Activated naive CD8-positive, alpha-beta T cell (primary cell): ENCODE measurements around the gene SIKE1.
A peak's percentile ranks its signal among the peaks of the same experiment; 100 is the strongest.
"Not testable (repeated sequence)": the region's sequence is repeated elsewhere in the genome, so short reads cannot be mapped to it uniquely, and the experiment has no call there.

Source experiments
- H3K27ac Mint-ChIP-seq: one replicate; pipeline ENCODE4 v1.8.0; 2021; ENCODE audit warnings: mixed read lengths
- H3K27me3 Mint-ChIP-seq: one replicate; pipeline ENCODE4 v1.8.0; 2021; ENCODE audit warnings: mixed read lengths
- H3K36me3 Mint-ChIP-seq: one replicate; pipeline ENCODE4 v1.8.0; 2021; ENCODE audit warnings: mixed read lengths
- H3K4me1 Mint-ChIP-seq: one replicate; pipeline ENCODE4 v1.8.0; 2021; ENCODE audit warnings: low read depth, mixed read lengths
- H3K4me3 Mint-ChIP-seq: one replicate; pipeline ENCODE4 v1.8.0; 2021; ENCODE audit warnings: mild to moderate bottlenecking, mixed read lengths
- H3K9me3 Mint-ChIP-seq: one replicate; pipeline ENCODE4 v1.8.0; 2021; ENCODE audit warnings: low read depth, mixed read lengths

Gene SIKE1

DNA sequence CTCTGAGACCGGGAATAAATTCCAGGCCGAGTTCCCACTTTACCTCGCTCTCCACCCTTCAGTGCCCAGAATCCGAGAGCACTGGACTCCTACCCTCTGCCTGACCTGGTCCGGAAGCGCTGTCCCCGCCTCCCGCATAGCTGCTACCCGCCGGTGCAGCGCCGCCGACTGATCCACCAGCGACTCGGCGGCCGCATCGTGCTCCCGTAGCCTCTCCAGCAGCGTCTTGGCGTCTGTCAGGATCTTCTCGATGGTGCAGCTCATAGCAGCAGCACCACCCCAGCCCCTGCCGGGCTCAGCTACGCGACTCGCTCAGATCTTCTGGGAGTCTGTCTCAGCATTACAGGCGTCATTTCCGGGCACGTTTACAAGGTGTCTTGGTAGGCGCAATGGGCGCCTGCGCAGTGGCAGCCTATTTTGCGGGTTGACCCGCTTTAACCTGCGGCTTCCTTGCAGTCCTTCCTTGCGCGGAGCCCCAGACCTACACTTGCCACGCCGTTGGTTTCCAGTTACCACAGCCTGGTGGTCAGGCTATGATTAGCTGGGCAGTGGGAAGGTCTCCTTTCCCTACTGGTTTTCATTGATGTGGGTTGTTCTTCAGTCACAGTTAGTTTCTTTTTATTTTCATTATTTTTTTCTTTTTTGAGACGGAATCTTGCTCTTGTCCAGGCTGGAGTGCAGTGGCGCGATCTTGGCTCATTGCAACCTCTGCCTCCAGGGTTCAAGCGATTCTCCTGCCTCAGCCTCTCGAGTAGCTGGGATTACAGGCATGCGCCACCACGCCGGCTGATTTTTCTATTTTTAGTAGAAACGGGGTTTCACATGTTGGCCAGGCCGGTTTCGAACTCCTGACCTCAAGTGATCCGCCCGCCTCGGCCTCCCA, at the start of gene SIKE1:
SIKE1 (minus strand) TSS at position 342 of the 883 bp plus-strand sequence; CDS start at position 264, 78 bp downstream.
- Mint-ChIP-seq H3K27me3 (no peaks in the 10 kb centered on the region), H3K4me3 (peak within 1 kb of the TSS; percentile 100), H3K27ac (peak within 1 kb of the TSS; percentile 99), H3K36me3 (peaks cover 11% of the 10 kb centered on the region), H3K9me3 (no peaks in the 10 kb centered on the region), H3K4me1 (peaks cover 27% of the 10 kb centered on the region)

- not testable (repeated sequence) for H3K36me3 Mint-ChIP-seq, H3K4me3 Mint-ChIP-seq, H3K4me1 Mint-ChIP-seq, H3K27me3 Mint-ChIP-seq, H3K27ac Mint-ChIP-seq, H3K9me3 Mint-ChIP-seq
These were observed 49.6 kb upstream of the SIKE1 start for GRCh38 chr1:114830075-114830474.

GRCh38 chr1:114828251-114828650, 47.8 kb upstream of the SIKE1 start:
- peaks cover 9% of the 10 kb centered on the region for H3K36me3 Mint-ChIP-seq
- no peak overlapping the region for H3K4me3 Mint-ChIP-seq
- H3K4me1 Mint-ChIP-seq, result no peaks in the 10 kb centered on the region
- peaks cover 19% of the 10 kb centered on the region for H3K9me3 Mint-ChIP-seq
- peaks cover 6% of the 10 kb centered on the region for H3K27me3 Mint-ChIP-seq
- H3K27ac Mint-ChIP-seq, result no peak overlapping the region

GRCh38 chr1:114821978-114822377, 41.5 kb upstream of the SIKE1 start:
- H3K27me3 Mint-ChIP-seq, result peaks cover 10% of the 10 kb centered on the region
- H3K9me3 Mint-ChIP-seq, result peaks cover 30% of the 10 kb centered on the region

GRCh38 chr1:114820392-114820791, 39.9 kb upstream of the SIKE1 start:
- H3K4me1 Mint-ChIP-seq, result no peaks in the 10 kb centered on the region
- peaks cover 9% of the 10 kb centered on the region for H3K36me3 Mint-ChIP-seq
- no peak overlapping the region for H3K27ac Mint-ChIP-seq
- H3K4me3 Mint-ChIP-seq, result no peak overlapping the region
- H3K9me3 Mint-ChIP-seq, result peaks cover 22% of the 10 kb centered on the region
- H3K27me3 Mint-ChIP-seq, result peaks cover 8% of the 10 kb centered on the region

More at GRCh38 chr1:114821978-114822377, 41.5 kb upstream of the SIKE1 start:
- no peaks in the 10 kb centered on the region for H3K4me1 Mint-ChIP-seq
- no peak overlapping the region for H3K27ac Mint-ChIP-seq
- H3K36me3 Mint-ChIP-seq, result peaks cover 15% of the 10 kb centered on the region
- H3K4me3 Mint-ChIP-seq, result no peak overlapping the region

- H3K4me1 Mint-ChIP-seq, result no peaks in the 10 kb centered on the region
- peaks cover 18% of the 10 kb centered on the region for H3K9me3 Mint-ChIP-seq
- H3K4me3 Mint-ChIP-seq, result no peak overlapping the region
- peaks cover 6% of the 10 kb centered on the region for H3K36me3 Mint-ChIP-seq
- H3K27ac Mint-ChIP-seq, result no peak overlapping the region
- peaks cover 8% of the 10 kb centered on the region for H3K27me3 Mint-ChIP-seq
These were observed 39.4 kb upstream of the SIKE1 start for GRCh38 chr1:114819869-114820268.

DNA sequence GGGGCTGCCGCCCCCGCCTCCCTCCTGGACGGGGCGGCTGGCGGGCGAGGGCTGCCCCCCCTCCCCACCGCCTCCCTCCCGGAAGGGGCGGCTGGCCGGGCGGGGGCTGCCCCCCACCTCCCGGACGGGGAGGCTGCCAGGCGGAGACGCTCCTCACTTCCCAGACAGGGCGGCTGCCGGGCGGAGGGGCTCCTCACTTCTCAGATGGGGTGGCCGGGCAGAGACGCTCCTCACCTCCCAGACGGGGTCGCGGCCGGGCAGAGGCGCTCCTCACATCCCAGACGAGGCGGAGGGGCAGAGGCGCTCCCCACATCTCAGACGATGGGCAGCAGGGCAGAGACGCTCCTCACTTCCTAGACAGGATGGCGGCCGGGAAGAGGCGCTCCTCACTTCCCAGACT, 24.0 kb upstream of the SIKE1 start:
- not testable (repeated sequence) for H3K27me3 Mint-ChIP-seq, H3K4me1 Mint-ChIP-seq, H3K27ac Mint-ChIP-seq, H3K9me3 Mint-ChIP-seq, H3K36me3 Mint-ChIP-seq, H3K4me3 Mint-ChIP-seq

DNA sequence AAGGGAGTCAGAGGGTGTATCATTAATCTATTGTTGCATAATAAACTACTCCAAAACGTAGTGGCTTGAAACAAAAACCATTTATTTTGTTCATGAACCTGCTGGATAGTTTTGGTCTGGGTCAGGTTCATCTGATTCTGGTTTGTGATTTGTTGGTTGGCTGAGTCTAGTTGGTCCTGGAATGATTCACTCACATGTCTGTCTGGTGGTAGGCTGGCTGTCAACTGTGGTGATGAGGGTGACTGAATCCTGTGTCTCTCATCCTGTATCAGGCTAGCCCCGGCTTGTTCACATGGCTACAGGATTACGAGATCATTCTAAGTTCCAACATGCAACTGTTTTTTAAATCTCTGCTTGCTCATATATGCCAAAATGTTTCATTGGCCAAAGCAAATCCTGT, 22.5 kb upstream of the SIKE1 start:
- H3K27ac Mint-ChIP-seq, result no peak overlapping the region
- H3K27me3 Mint-ChIP-seq, result peaks cover 13% of the 10 kb centered on the region
- H3K4me3 Mint-ChIP-seq, result no peak overlapping the region
- H3K36me3 Mint-ChIP-seq, result no peaks in the 10 kb centered on the region
- no peaks in the 10 kb centered on the region for H3K4me1 Mint-ChIP-seq
- no peaks in the 10 kb centered on the region for H3K9me3 Mint-ChIP-seq

DNA sequence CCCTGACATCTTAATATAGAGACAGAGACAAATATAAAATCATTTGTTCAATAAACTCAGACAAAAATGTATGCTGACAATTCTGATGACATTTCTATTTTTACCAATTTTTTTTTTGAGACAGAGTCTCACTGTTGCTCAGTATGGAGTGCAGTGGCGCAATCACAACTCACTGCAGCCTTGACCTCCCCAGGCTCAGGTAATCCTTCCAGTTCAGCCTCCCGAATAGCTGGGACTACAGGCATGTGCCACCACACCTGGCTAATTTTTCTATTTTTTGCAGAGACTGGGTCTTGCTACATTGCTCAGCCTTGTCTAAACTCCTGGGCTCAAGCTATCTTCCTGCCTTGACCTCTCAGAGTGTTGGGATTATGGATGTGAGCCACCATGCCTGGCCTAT, 13.6 kb upstream of the SIKE1 start:
- no peak overlapping the region for H3K27ac Mint-ChIP-seq
- peaks cover 21% of the 10 kb centered on the region for H3K27me3 Mint-ChIP-seq
- H3K4me3 Mint-ChIP-seq, result no peak overlapping the region
- no peaks in the 10 kb centered on the region for H3K4me1 Mint-ChIP-seq
- no peaks in the 10 kb centered on the region for H3K9me3 Mint-ChIP-seq
- peaks cover 2% of the 10 kb centered on the region for H3K36me3 Mint-ChIP-seq

DNA sequence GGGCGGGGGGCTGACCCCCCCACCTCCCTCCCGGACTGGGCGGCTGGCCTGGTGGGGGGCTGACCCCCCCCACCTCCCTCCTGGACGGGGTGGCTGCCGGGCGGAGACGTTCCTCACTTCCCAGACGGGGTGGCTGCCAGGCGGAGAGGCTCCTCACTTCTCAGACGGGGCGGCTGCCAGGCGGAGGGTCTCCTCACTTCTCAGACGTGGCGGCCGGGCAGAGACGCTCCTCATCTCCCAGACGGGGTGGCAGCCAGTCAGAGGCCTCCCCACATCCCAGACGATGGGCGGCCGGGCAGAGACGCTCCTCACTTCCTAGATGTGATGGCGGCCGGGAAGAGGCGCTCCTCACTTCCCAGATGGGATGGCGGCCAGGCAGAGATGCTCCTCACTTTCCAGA, 10.1 kb upstream of the SIKE1 start:
- H3K27me3 Mint-ChIP-seq, result peaks cover 15% of the 10 kb centered on the region
- H3K27ac Mint-ChIP-seq, H3K4me3 Mint-ChIP-seq, H3K9me3 Mint-ChIP-seq, H3K4me1 Mint-ChIP-seq: not testable (repeated sequence)
- peaks cover 12% of the 10 kb centered on the region for H3K36me3 Mint-ChIP-seq

- H3K9me3 Mint-ChIP-seq, H3K4me1 Mint-ChIP-seq, H3K4me3 Mint-ChIP-seq, H3K27me3 Mint-ChIP-seq, H3K27ac Mint-ChIP-seq: not testable (repeated sequence)
- peaks cover 12% of the 10 kb centered on the region for H3K36me3 Mint-ChIP-seq
These were observed 6.0 kb upstream of the SIKE1 start for GRCh38 chr1:114786440-114786839.

- H3K9me3 Mint-ChIP-seq, result peaks cover 5% of the 10 kb centered on the region
- peaks cover 15% of the 10 kb centered on the region for H3K36me3 Mint-ChIP-seq
- H3K27me3 Mint-ChIP-seq, result peaks cover 2% of the 10 kb centered on the region
- H3K27ac Mint-ChIP-seq, result no peak overlapping the region
- peaks cover 27% of the 10 kb centered on the region for H3K4me1 Mint-ChIP-seq
- no peak overlapping the region for H3K4me3 Mint-ChIP-seq
These were observed 2.0 kb upstream of the SIKE1 start for GRCh38 chr1:114782476-114782875.

DNA sequence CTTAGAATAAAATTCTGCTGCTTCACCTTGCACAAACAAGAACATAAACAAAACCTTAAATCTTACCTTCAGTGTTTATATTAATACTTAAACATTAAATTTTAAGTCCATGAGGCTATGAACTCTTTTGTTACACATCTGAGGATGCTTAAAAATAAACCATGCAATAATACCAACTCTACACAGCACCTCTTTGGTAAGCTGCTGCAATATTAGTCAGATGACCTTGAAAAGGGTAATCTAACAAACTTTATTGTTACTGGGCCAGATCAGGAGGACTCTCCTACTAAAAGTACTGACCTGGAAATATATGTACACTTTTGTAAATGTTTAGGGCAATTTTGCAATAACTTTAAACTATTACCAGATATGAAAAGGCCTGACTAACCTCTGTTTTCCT, 763 bp downstream of the SIKE1 start:
- H3K4me1 Mint-ChIP-seq, result peaks cover 27% of the 10 kb centered on the region
- no peaks in the 10 kb centered on the region for H3K27me3 Mint-ChIP-seq
- H3K4me3 Mint-ChIP-seq, result peak overlapping the region; percentile 100
- H3K36me3 Mint-ChIP-seq, result peaks cover 11% of the 10 kb centered on the region
- H3K27ac Mint-ChIP-seq, result peak overlapping the region; percentile 99
- no peaks in the 10 kb centered on the region for H3K9me3 Mint-ChIP-seq

DNA sequence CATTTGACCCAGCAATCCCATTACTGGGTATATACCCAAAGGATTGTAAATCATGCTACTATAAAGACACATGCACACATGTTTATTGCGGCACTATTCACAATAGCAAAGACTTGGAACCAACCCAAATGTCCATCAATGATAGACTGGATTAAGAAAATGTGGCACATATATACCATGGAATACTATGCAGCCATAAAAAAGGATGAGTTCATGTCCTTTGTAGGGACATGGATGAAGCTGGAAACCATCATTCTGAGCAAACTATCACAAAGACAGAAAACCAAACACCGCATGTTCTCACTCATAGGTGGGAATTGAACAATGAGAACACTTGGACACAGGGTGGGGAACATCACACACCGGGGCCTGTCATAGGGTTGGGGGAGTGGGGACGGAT, 3.8 kb downstream of the SIKE1 start:
- H3K27me3 Mint-ChIP-seq, H3K27ac Mint-ChIP-seq, H3K9me3 Mint-ChIP-seq, H3K4me3 Mint-ChIP-seq: not testable (repeated sequence)
- Mint-ChIP-seq H3K4me1 (peaks cover 27% of the 10 kb centered on the region), H3K36me3 (peaks cover 11% of the 10 kb centered on the region)

- H3K27me3 Mint-ChIP-seq, result no peaks in the 10 kb centered on the region
- no peaks in the 10 kb centered on the region for H3K4me1 Mint-ChIP-seq
- H3K9me3 Mint-ChIP-seq, result no peaks in the 10 kb centered on the region
- H3K4me3 Mint-ChIP-seq, result no peak overlapping the region
- H3K27ac Mint-ChIP-seq, result no peak overlapping the region
- peaks cover 2% of the 10 kb centered on the region for H3K36me3 Mint-ChIP-seq
These were observed 8.5 kb downstream of the SIKE1 start for GRCh38 chr1:114771992-114772391.

- Mint-ChIP-seq H3K27me3 (no peaks in the 10 kb centered on the region), H3K4me1 (no peaks in the 10 kb centered on the region), H3K4me3 (no peak overlapping the region), H3K27ac (no peak overlapping the region), H3K9me3 (no peaks in the 10 kb centered on the region), H3K36me3 (peaks cover 2% of the 10 kb centered on the region)
These were observed 9.5 kb downstream of the SIKE1 start for GRCh38 chr1:114770989-114771388.
